SU-DHL-6 (cell line): ENCODE measurements around the gene REM2.
A peak's percentile ranks its signal among the peaks of the same experiment; 100 is the strongest.

Source experiments
- H2AFZ ChIP-seq: fragments of 200-600 bp; sonication (generic); 2 replicates; pipeline ENCODE4 v1.6.1; 2014; ENCODE audit warnings: low read depth, mild to moderate bottlenecking, moderate library complexity, mixed read lengths, antibody characterized with exemption, low read length; ENCODE audit not compliant: severe bottlenecking
- H3F3A ChIP-seq: fragments of 200-600 bp; shearing (Covaris generic); 2 replicates; pipeline ENCODE4 v1.6.0; 2016; ENCODE audit warnings: antibody characterized with exemption, mild to moderate bottlenecking; ENCODE audit not compliant: insufficient read depth
- H3K27ac ChIP-seq: fragments of 200-600 bp; sonication (generic); 2 replicates; pipeline ENCODE4 v1.5.1; 2016; ENCODE audit warnings: low read depth, mild to moderate bottlenecking, low read length, moderate library complexity, mixed read lengths
- H3K27me3 ChIP-seq: fragments of 200-600 bp; sonication (generic), shearing (Covaris generic); 2 replicates; pipeline ENCODE4 v1.6.0; 2014; ENCODE audit warnings: mild to moderate bottlenecking, low read length
- H3K36me3 ChIP-seq: fragments of 200-600 bp; sonication (generic); 2 replicates; pipeline ENCODE4 v1.6.1; 2014; ENCODE audit warnings: mild to moderate bottlenecking, low read length, mixed read lengths
- H3K4me2 ChIP-seq: fragments of 300-600, 200-600 bp; shearing (Covaris generic), sonication (generic); 2 replicates; pipeline ENCODE4 v1.6.0; 2014; ENCODE audit warnings: low read length, low read depth, mild to moderate bottlenecking; ENCODE audit not compliant: poor library complexity, severe bottlenecking
- H3K4me3 ChIP-seq: fragments of 200-600 bp; sonication (generic); 2 replicates; pipeline ENCODE4 v1.5.1; 2014; ENCODE audit warnings: antibody characterized with exemption, low read length, mild to moderate bottlenecking, mixed read lengths; ENCODE audit not compliant: insufficient read depth, poor library complexity, severe bottlenecking
- H3K79me2 ChIP-seq: fragments of 200-600 bp; sonication (generic); 2 replicates; pipeline ENCODE4 v1.6.1; 2014; ENCODE audit warnings: mild to moderate bottlenecking, low read length, moderate library complexity; ENCODE audit not compliant: insufficient read depth
- H3K9ac ChIP-seq: fragments of 200-600 bp; sonication (generic); 2 replicates; pipeline ENCODE4 v1.7.0; 2014; ENCODE audit warnings: mild to moderate bottlenecking, low read length
- H3K9me2 ChIP-seq: fragments of 200-600 bp; sonication (generic); replicated peaks from 2 replicates; pipeline ENCODE4 v1.6.1; 2014; ENCODE audit warnings: low read length; ENCODE audit not compliant: insufficient read depth
- H3K9me3 ChIP-seq: fragments of 200-600 bp; sonication (generic); 2 replicates; pipeline ENCODE4 v1.6.1; 2014; ENCODE audit warnings: low read length, mixed read lengths; ENCODE audit not compliant: insufficient read depth
- H4K20me1 ChIP-seq: fragments of 200-600 bp; sonication (generic); 2 replicates; pipeline ENCODE4 v1.6.1; 2014; ENCODE audit warnings: low read depth, mild to moderate bottlenecking, antibody characterized with exemption, low read length, moderate library complexity, mixed read lengths
- CTCF ChIP-seq: fragments of 200-600 bp; sonication (generic); IDR thresholded peaks from one replicate; pipeline ENCODE4 v1.5.1; 2017; ENCODE audit warnings: antibody characterized with exemption, mild to moderate bottlenecking, low read length, moderate library complexity; ENCODE audit not compliant: insufficient read depth, poor library complexity, severe bottlenecking
- EZH2phosphoT487 ChIP-seq: fragments of 200-600 bp; sonication (generic), shearing (Covaris generic); conservative IDR thresholded peaks from 2 replicates; pipeline ENCODE4 v1.6.1; 2018; ENCODE audit warnings: mild to moderate bottlenecking, antibody characterized with exemption, low read length, moderate library complexity, mixed read lengths

Gene REM2

GRCh38 chr14:22872033-22872832, 10.8 kb upstream of the REM2 start:
- Histone ChIP-seq H3K9ac (peak overlapping the region; percentile 76), H3K4me2 (peak overlapping the region; percentile 75), H3K27me3 (no peaks in the 10 kb centered on the region), H3K9me3 (no peaks in the 10 kb centered on the region), H3K36me3 (no peaks in the 10 kb centered on the region), H3K9me2 (no peaks in the 10 kb centered on the region), H3F3A (peaks cover 12% of the 10 kb centered on the region), H3K4me3 (peak overlapping the region; percentile 76), H3K79me2 (peaks cover 7% of the 10 kb centered on the region; the same call in 1 of the 2 replicates), H4K20me1 (no peaks in the 10 kb centered on the region), H2AFZ (peak overlapping the region; percentile 43), H3K27ac (peak overlapping the region; percentile 88)
- TF ChIP-seq EZH2phosphoT487 (no peak), CTCF (peak; percentile 99)

GRCh38 chr14:22872833-22873520, 10.0 kb upstream of the REM2 start:
- Histone ChIP-seq H3K79me2 (peaks cover 7% of the 10 kb centered on the region; the same call in 1 of the 2 replicates), H3F3A (peaks cover 12% of the 10 kb centered on the region), H3K9me3 (no peaks in the 10 kb centered on the region), H3K4me3 (peak overlapping the region; percentile 76), H3K9me2 (no peaks in the 10 kb centered on the region), H3K27me3 (no peaks in the 10 kb centered on the region), H3K36me3 (no peaks in the 10 kb centered on the region), H3K9ac (peak overlapping the region; percentile 76), H3K4me2 (peak overlapping the region; percentile 75), H4K20me1 (no peaks in the 10 kb centered on the region), H2AFZ (no peak overlapping the region), H3K27ac (peak overlapping the region; percentile 88; the same call in 1 of the 2 replicates)
- no peak for TF ChIP-seq CTCF
- no peak for TF ChIP-seq EZH2phosphoT487

- no peaks in the 10 kb centered on the region for H3K36me3 ChIP-seq
- peaks cover 12% of the 10 kb centered on the region for H3F3A ChIP-seq
- no peak for TF ChIP-seq CTCF
- TF ChIP-seq EZH2phosphoT487, result no peak
Observed at GRCh38 chr14:22875003-22875747, 7.8 kb upstream of the REM2 start.

More at GRCh38 chr14:22875003-22875747, 7.8 kb upstream of the REM2 start:
- Histone ChIP-seq H2AFZ (no peak overlapping the region), H3K9me3 (no peaks in the 10 kb centered on the region), H4K20me1 (no peaks in the 10 kb centered on the region), H3K9ac (no peak overlapping the region), H3K79me2 (peaks cover 7% of the 10 kb centered on the region; the same call in 1 of the 2 replicates), H3K9me2 (no peaks in the 10 kb centered on the region), H3K27me3 (no peaks in the 10 kb centered on the region), H3K27ac (no peak overlapping the region), H3K4me3 (no peak overlapping the region), H3K4me2 (no peak overlapping the region)
